Right atrium auricular region (tissue), 2 donors: ENCODE results near the gene L3MBTL4. TPM values are rescaled to one million over a fixed set of nuclear protein-coding genes. Genes with fewer than 3 reads are reported as not detected.

Experiments
- DNase-seq: peaks from one replicate; pipeline ENCODE4 v3.0.0-alpha.2; 2019; ENCODE audit warnings: low spot score
- H3K27ac ChIP-seq, 2 donors: fragments of 200-600 bp; sonication (generic); 1 replicate in 1 of 2; 2 replicates in 1 of 2; pipeline ENCODE4 v1.5.1; 2016 to 2019
- H3K27me3 ChIP-seq, 2 donors: fragments of 200-600 bp; sonication (generic); one replicate each; pipeline versions ENCODE4 v1.5.1 to v1.6.0; 2017 to 2019
- H3K36me3 ChIP-seq: fragments of 200-600 bp; sonication (generic); one replicate; pipeline ENCODE4 v1.5.1; 2016
- H3K4me1 ChIP-seq, 2 donors: fragments of 200-600 bp; sonication (generic); one replicate each; pipeline versions ENCODE4 v1.5.1 to v1.6.0; 2017 to 2019
- H3K4me3 ChIP-seq, 2 donors: fragments of 200-600 bp; sonication (generic); 1 replicate in 1 of 2; 2 replicates in 1 of 2; pipeline ENCODE4 v1.5.1; 2017 to 2019; ENCODE audit warnings: mild to moderate bottlenecking in 1 of 2, moderate library complexity in 1 of 2
- H3K9me3 ChIP-seq, 2 donors: fragments of 200-600 bp; sonication (generic); one replicate each; pipeline ENCODE4 v1.5.1; 2019
- total RNA-seq, 2 donors: library from RNA; depleted of rRNA; stranded (reverse); fragments of >200 nt; gene quantifications; one replicate each; pipeline ENCODE4 v1.1.0, GENCODE V29; 2016
- TF ChIP-seq, protein P1 (sequence below), 2 donors: fragments of 200-600 bp; sonication (generic); IDR thresholded peaks; one replicate each; pipeline ENCODE4 v1.5.1; 2019; ENCODE audit warnings: antibody characterized with exemption in 2 of 2

L3MBTL4 gene
- total RNA-seq, 2 donors from 2014 or later, result 6.6 to 10.5 TPM

- no peak for DNase-seq
- H3K27ac ChIP-seq, result no peak overlapping the region
- TF ChIP-seq, protein P1, sequence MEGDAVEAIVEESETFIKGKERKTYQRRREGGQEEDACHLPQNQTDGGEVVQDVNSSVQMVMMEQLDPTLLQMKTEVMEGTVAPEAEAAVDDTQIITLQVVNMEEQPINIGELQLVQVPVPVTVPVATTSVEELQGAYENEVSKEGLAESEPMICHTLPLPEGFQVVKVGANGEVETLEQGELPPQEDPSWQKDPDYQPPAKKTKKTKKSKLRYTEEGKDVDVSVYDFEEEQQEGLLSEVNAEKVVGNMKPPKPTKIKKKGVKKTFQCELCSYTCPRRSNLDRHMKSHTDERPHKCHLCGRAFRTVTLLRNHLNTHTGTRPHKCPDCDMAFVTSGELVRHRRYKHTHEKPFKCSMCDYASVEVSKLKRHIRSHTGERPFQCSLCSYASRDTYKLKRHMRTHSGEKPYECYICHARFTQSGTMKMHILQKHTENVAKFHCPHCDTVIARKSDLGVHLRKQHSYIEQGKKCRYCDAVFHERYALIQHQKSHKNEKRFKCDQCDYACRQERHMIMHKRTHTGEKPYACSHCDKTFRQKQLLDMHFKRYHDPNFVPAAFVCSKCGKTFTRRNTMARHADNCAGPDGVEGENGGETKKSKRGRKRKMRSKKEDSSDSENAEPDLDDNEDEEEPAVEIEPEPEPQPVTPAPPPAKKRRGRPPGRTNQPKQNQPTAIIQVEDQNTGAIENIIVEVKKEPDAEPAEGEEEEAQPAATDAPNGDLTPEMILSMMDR (IDR thresholded peaks at IDR 0.05), result no peak
- no peaks in the 10 kb centered on the region for H3K27me3 ChIP-seq
- no peaks in the 10 kb centered on the region for H3K36me3 ChIP-seq
- H3K9me3 ChIP-seq, result no peaks in the 10 kb centered on the region
- no peak overlapping the region for H3K4me3 ChIP-seq
- no peaks in the 10 kb centered on the region for H3K4me1 ChIP-seq
Observed at GRCh38 chr18:6109743-6110142, 305.0 kb downstream of the L3MBTL4 start.

DNA sequence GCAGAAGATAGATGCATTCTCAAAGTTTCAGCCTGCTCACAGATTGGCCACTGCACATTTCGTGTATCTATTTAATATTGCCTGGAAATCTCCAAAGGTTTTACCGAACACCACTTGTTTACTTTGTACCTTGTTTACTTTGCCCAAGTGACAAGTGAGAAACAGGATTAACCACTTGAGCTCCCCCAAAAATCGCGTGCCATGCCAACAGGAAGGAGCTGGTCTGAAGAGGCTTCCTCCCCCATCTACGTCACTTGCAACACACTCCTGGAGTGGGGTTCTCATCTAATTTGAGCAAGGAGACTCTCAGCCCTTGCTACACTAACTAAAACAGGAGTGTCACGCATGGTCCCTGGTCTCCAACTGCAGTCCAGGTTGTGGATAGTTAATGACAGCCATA lies 306.9 kb downstream of the L3MBTL4 start:
- DNase-seq, result no peak
- Histone ChIP-seq H3K27me3 (no peaks in the 10 kb centered on the region), H3K9me3 (no peaks in the 10 kb centered on the region), H3K36me3 (no peaks in the 10 kb centered on the region), H3K4me1 (no peaks in the 10 kb centered on the region), H3K4me3 (no peak overlapping the region), H3K27ac (no peak overlapping the region)
- TF ChIP-seq, protein P1 (IDR thresholded peaks at IDR 0.05), result no peak

DNA sequence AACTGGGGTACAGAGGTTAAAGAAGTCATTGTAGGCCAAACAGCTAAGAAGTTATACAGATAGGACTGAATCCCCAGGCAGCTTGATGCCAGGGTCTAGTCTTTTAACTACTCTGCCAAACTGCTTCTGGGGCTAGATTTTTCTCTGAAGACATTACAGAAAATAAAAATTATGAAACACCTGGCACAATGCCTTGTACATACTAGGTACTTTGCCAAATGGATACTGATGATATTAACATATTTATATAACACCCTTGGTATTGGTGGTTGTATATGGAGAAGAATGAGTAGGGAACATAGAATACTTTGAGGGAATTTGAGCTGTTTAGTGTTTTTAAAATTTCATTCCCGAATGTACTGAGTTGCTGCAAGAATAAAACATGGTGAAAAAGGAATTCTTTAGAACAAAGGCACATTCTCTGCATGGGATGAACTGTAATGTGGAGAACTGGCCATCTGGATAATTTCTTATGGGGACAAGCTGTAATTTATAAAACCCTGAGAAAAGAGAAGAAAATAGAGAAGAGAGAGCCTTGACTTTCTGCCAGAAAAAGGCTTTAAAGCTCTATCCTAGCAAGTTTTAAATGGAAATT lies 308.5 kb downstream of the L3MBTL4 start:
- H3K36me3 ChIP-seq, result no peaks in the 10 kb centered on the region
- H3K9me3 ChIP-seq, result no peaks in the 10 kb centered on the region
- H3K27me3 ChIP-seq, result no peaks in the 10 kb centered on the region
- H3K4me3 ChIP-seq, result no peak overlapping the region
- no peaks in the 10 kb centered on the region for H3K4me1 ChIP-seq
- no peak for DNase-seq
- TF ChIP-seq, protein P1 (IDR thresholded peaks at IDR 0.05), result no peak
- no peak overlapping the region for H3K27ac ChIP-seq

- Histone ChIP-seq H3K9me3 (no peaks in the 10 kb centered on the region), H3K36me3 (no peaks in the 10 kb centered on the region), H3K4me1 (no peaks in the 10 kb centered on the region), H3K4me3 (no peak overlapping the region), H3K27ac (no peak overlapping the region), H3K27me3 (no peaks in the 10 kb centered on the region)
- DNase-seq, result no peak
- TF ChIP-seq, protein P1 (IDR thresholded peaks at IDR 0.05), result no peak
Observed at GRCh38 chr18:6103741-6104140, 311.0 kb downstream of the L3MBTL4 start.

DNA sequence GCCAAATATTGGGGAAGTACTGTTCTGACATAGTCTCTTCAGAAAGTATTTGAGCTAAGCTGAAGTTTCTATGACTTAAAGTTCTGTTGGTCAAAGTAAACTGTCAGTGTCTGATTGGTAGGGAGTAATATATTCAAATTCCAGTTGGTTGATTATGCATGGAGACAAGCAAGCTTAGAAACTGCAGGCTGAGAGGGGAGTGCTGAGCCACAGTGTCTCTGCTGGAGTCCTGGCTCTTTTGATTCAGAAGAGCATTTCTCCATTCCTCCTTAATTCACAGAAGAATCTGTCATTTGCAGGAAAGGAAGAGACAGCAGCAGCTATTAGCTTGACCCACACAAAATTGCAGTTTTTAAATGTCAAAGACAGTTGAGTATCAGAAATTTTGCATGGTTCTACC lies 318.0 kb downstream of the L3MBTL4 start:
- Histone ChIP-seq H3K27ac (no peak overlapping the region), H3K36me3 (no peaks in the 10 kb centered on the region), H3K9me3 (no peaks in the 10 kb centered on the region), H3K27me3 (no peaks in the 10 kb centered on the region), H3K4me3 (no peak overlapping the region), H3K4me1 (no peaks in the 10 kb centered on the region)
- DNase-seq, result no peak
- TF ChIP-seq, protein P1 (IDR thresholded peaks at IDR 0.05), result no peak

DNA sequence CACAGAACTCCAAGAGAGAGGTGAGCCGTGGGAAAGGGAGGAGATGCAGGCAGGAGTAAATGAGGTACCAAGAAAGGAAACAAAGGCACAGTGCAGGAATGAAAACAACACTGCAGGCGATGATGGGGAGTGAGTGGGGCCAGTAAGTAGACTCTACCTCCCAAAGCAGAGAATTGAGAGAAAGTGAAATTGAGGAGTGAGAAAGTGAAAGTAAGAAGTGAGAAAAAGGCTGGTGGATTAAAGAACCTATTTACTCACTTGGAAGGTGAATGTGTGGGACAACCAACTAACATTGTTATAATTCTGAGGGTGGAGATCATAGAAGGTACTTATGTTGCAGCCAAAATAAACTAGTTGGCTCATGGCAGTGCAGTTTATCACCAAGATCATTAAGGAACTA lies 326.3 kb downstream of the L3MBTL4 start:
- Histone ChIP-seq H3K9me3 (no peaks in the 10 kb centered on the region), H3K27me3 (no peaks in the 10 kb centered on the region), H3K4me1 (no peaks in the 10 kb centered on the region), H3K36me3 (no peaks in the 10 kb centered on the region), H3K4me3 (no peak overlapping the region), H3K27ac (no peak overlapping the region)
- TF ChIP-seq, protein P1 (IDR thresholded peaks at IDR 0.05), result no peak
- no peak for DNase-seq
